Endothelial cell of umbilical vein (primary cell): ENCODE measurements around the gene ZCCHC14. TPM values are rescaled to one million over a fixed set of nuclear protein-coding genes. Genes with fewer than 3 reads are reported as not detected.

ENCODE experiments used
- BruUV-seq: library from RNA; stranded (reverse); fragments of 400-500 nt; replicated peaks from 2 replicates; lab custom pipeline; 2021; lab: Mats Ljungman, UMichigan
- CTCF ChIA-PET: fragments of 300-600, 350-600 bp; sonication (Branson Sonifier 250); formaldehyde crosslinking; loops from one replicate; lab custom pipeline; 2021; ENCODE audit warnings: antibody characterized with exemption, inconsistent platforms; lab: Charles Lee
- POLR2A ChIA-PET: fragments of 300-600, 350-600 bp; sonication (Branson Sonifier 250); formaldehyde crosslinking; loops from one replicate; lab custom pipeline; 2021; ENCODE audit warnings: antibody characterized with exemption, inconsistent platforms; lab: Charles Lee
- DNase-seq: peaks from one replicate; pipeline ENCODE4 v3.0.0-alpha.2; 2011; ENCODE audit warnings: low read depth, low spot score
- FAIRE-seq: peaks from 2 replicates; lab custom pipeline; 2011; peaks lifted over from hg19 to GRCh38; lab: Jason Lieb, UNC
- H2AFZ ChIP-seq: 2 replicates; pipeline ENCODE4 v1.6.0; 2012; ENCODE audit warnings: low read depth, low read length, control low read depth, inconsistent platforms
- H3K27ac ChIP-seq: 2 replicates; pipeline ENCODE4 v1.5.1; 2011; ENCODE audit warnings: low read depth, mild to moderate bottlenecking, control low read depth, low read length, moderate library complexity; ENCODE audit not compliant: insufficient read depth
- H3K27me3 ChIP-seq, 2 experiments: 2 replicates each; pipeline versions ENCODE4 v1.6.0 to v1.6.1; 2011; ENCODE audit warnings: low read length in 2 of 2, mixed read lengths in 1 of 2; ENCODE audit not compliant: control insufficient read depth in 2 of 2, insufficient read depth in 2 of 2
- H3K36me3 ChIP-seq, 2 experiments: 2 replicates in 1 of 2; 3 replicates in 1 of 2; pipeline ENCODE4 v1.5.1; 2011; ENCODE audit warnings: low read length in 2 of 2, mild to moderate bottlenecking in 1 of 2, moderate library complexity in 1 of 2; ENCODE audit not compliant: control insufficient read depth in 2 of 2, insufficient read depth in 2 of 2; ENCODE audit errors: extremely low read depth in 1 of 2
- H3K4me1 ChIP-seq: 3 replicates; pipeline ENCODE4 v1.5.1; 2011; ENCODE audit warnings: mild to moderate bottlenecking, low read length; ENCODE audit not compliant: control insufficient read depth, insufficient read depth; ENCODE audit errors: extremely low read depth
- H3K4me2 ChIP-seq: 2 replicates; pipeline ENCODE4 v1.6.1; 2011; ENCODE audit warnings: low read length, control low read depth, mixed read lengths; ENCODE audit not compliant: insufficient read depth
- H3K4me3 ChIP-seq, 3 experiments: fragments of 200-600 bp in 1 of 3; sonication (generic), shearing (Covaris generic) in 1 of 3; replicated peaks in 1 of 3; 2 replicates each; pipeline ENCODE4 v1.5.1; 2011 to 2016; ENCODE audit warnings: control low read depth in 3 of 3, low read length in 3 of 3, mild to moderate bottlenecking in 2 of 3, inconsistent platforms in 1 of 3, low read depth in 1 of 3, moderate library complexity in 1 of 3; ENCODE audit not compliant: insufficient read depth in 1 of 3
- H3K79me2 ChIP-seq: 2 replicates; pipeline ENCODE4 v1.6.0; 2012; ENCODE audit warnings: low read length, inconsistent platforms; ENCODE audit not compliant: control insufficient read depth, insufficient read depth
- H3K9ac ChIP-seq: replicated peaks from 2 replicates; pipeline ENCODE3; 2011; ENCODE audit warnings: low read length, control low read depth; ENCODE audit not compliant: insufficient read depth; ENCODE audit errors: extremely low read depth
- H3K9me1 ChIP-seq: replicated peaks from 3 replicates; pipeline ENCODE4 v1.6.0; 2011; ENCODE audit warnings: mild to moderate bottlenecking, low read length; ENCODE audit not compliant: control insufficient read depth, insufficient read depth; ENCODE audit errors: extremely low read depth
- H3K9me3 ChIP-seq: replicated peaks from 2 replicates; pipeline ENCODE4 v1.5.1; 2012; ENCODE audit warnings: low read length, inconsistent platforms; ENCODE audit not compliant: control insufficient read depth, insufficient read depth
- H4K20me1 ChIP-seq: replicated peaks from 2 replicates; pipeline ENCODE3; 2011; ENCODE audit warnings: mild to moderate bottlenecking, low read length; ENCODE audit not compliant: control insufficient read depth, insufficient read depth; ENCODE audit errors: extremely low read depth
- EZH2 ChIP-seq: IDR thresholded peaks from 2 replicates; pipeline ENCODE4 v1.6.1; 2012; ENCODE audit warnings: borderline replicate concordance, low read depth, mild to moderate bottlenecking, moderate library complexity, low read length, inconsistent platforms; ENCODE audit not compliant: severe bottlenecking
- FOS ChIP-seq: IDR thresholded peaks from 2 replicates; pipeline ENCODE4 v1.6.1; 2011; ENCODE audit warnings: mild to moderate bottlenecking, low read length, moderate library complexity, borderline replicate concordance; ENCODE audit not compliant: insufficient read depth
- GATA2 ChIP-seq: IDR thresholded peaks from 2 replicates; pipeline ENCODE4 v1.7.0; 2011; ENCODE audit warnings: low read depth, mild to moderate bottlenecking, moderate library complexity, mixed read lengths, low read length; ENCODE audit not compliant: insufficient read length, insufficient read depth
- JUN ChIP-seq: IDR thresholded peaks from 2 replicates; pipeline ENCODE4 v1.6.1; 2011; ENCODE audit warnings: borderline replicate concordance, low read depth; ENCODE audit not compliant: insufficient read length, insufficient read depth
- MYC ChIP-seq: IDR thresholded peaks from one replicate; pipeline ENCODE4 v1.6.1; 2011; ENCODE audit warnings: mild to moderate bottlenecking, low read depth, low read length
- POLR2A ChIP-seq: IDR thresholded peaks from 2 replicates; pipeline ENCODE4 v1.6.1; 2012; ENCODE audit warnings: low read depth, mild to moderate bottlenecking, control low read depth, low read length
- POLR2AphosphoS5 ChIP-seq: IDR thresholded peaks from 2 replicates; pipeline ENCODE4 v1.6.1; 2012; ENCODE audit warnings: low read depth, mild to moderate bottlenecking, control low read depth, low read length, moderate library complexity; ENCODE audit not compliant: insufficient read depth
- dilution Hi-C: fragments of 300-500 bp; cut with MboI; formaldehyde crosslinking; loops from one replicate; pipeline ENCODE4 v1.15.0; 2019; ENCODE audit warnings: low sequenced_read_pairs; ENCODE audit not compliant: extremely low pct_ligation_motif_present
- intact Hi-C: fragments of 100-400 bp; cut with micrococcal nuclease; formaldehyde crosslinking; loops from one replicate; pipeline ENCODE4 v1.10.0; 2022
- polyA plus RNA-seq, 4 experiments: library from polyadenylated mRNA; depleted of rRNA in 3 of 4; stranded (reverse) in 3 of 4; unstranded in 1 of 4; fragments of >200 nt; gene quantifications; 2 replicates each; pipeline versions ENCODE4 v1.2.1 to v1.2.3, GENCODE V29; 2011 to 2012; ENCODE audit warnings: missing spikeins in 1 of 4
- total RNA-seq: library from RNA; stranded (reverse); gene quantifications from 2 replicates; pipeline ENCODE4 v1.2.3, GENCODE V29; 2021
- TF ChIP-seq, protein P1 (sequence below), 2 donors: IDR thresholded peaks; 1 replicate in 1 of 2; 2 replicates in 1 of 2; pipeline ENCODE4 v1.5.1; 2011; ENCODE audit warnings: low read length in 2 of 2, mild to moderate bottlenecking in 2 of 2, moderate library complexity in 2 of 2, control low read depth in 1 of 2, inconsistent platforms in 1 of 2, low read depth in 1 of 2; ENCODE audit not compliant: insufficient read depth in 1 of 2; ENCODE audit errors: extremely low read depth in 1 of 2
- TF ChIP-seq, protein P2 (sequence below): IDR thresholded peaks from 2 replicates; pipeline ENCODE4 v1.6.1; 2011; ENCODE audit not compliant: insufficient read depth, insufficient read length

Gene ZCCHC14
- total and polyA plus RNA-seq, 2 donors (not counting 3 experiments of a cell fraction or from before 2014, with no cell fraction given): 9.5 to 30.9 TPM

DNA sequence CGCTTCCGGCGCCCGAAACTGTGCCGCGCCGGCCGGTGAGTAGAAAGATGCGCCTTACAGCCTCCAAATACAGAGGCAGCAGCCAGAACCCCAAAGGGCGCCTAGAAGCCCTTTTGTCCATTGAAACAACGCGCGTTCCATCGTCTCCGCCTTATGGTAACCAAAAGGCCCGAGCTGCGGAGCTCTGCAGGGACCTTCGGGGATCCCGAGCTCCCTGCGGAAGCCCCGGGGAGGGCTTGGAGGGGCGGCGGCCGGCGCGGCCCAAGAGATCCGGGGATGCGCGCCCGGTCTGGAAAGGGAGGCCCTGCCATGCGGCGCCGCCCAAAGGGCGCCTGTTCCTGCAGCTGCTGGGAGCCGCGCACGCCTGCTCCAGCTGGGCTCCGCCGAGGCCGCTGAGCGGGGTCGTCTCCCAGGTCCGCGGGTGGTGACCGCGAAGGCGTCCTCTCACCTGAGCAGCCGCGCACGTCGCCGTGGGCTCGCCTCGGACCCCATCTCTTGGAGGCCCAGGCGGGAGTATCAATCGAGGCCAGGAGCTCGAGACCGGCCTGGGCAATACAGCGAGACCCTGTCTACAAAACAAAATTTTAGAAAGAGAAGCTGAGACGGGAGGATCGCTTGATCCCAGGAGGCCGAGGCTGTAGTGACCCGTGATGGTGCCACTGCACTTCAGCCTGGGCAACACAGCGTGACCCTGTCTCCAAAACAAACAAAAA is 108.5 kb downstream of the ZCCHC14 start:
- H2AFZ ChIP-seq: peak overlapping the region; percentile 76
- TF ChIP-seq FOS (no peak), POLR2A (no peak), MYC (no peak), GATA2 (no peak), JUN (no peak), POLR2AphosphoS5 (no peak), EZH2 (no peak)
- TF ChIP-seq, protein P1, sequence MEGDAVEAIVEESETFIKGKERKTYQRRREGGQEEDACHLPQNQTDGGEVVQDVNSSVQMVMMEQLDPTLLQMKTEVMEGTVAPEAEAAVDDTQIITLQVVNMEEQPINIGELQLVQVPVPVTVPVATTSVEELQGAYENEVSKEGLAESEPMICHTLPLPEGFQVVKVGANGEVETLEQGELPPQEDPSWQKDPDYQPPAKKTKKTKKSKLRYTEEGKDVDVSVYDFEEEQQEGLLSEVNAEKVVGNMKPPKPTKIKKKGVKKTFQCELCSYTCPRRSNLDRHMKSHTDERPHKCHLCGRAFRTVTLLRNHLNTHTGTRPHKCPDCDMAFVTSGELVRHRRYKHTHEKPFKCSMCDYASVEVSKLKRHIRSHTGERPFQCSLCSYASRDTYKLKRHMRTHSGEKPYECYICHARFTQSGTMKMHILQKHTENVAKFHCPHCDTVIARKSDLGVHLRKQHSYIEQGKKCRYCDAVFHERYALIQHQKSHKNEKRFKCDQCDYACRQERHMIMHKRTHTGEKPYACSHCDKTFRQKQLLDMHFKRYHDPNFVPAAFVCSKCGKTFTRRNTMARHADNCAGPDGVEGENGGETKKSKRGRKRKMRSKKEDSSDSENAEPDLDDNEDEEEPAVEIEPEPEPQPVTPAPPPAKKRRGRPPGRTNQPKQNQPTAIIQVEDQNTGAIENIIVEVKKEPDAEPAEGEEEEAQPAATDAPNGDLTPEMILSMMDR (IDR thresholded peaks at IDR 0.05; ENCODE audit: extremely low read depth in 1 of 2, insufficient read depth in 1 of 2, low read depth in 1 of 2, low read length in 2 of 2): no peak
- TF ChIP-seq, protein P2, sequence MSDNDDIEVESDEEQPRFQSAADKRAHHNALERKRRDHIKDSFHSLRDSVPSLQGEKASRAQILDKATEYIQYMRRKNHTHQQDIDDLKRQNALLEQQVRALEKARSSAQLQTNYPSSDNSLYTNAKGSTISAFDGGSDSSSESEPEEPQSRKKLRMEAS: no peak
- no peaks in the 10 kb centered on the region for H3K9me3 ChIP-seq
- no peak for FAIRE-seq
- peak overlapping the region; percentile 71 for H3K9ac ChIP-seq
- H4K20me1 ChIP-seq: peaks cover 2% of the 10 kb centered on the region
- dilution Hi-C loops (no loop called here), intact Hi-C loops (loop anchor here (10.0 kb wide), 2 partner anchors 320 to 720 kb away; no protein-coding TSS in a partner anchor)
- peak overlapping the region; percentile 54 to 77 (median 68) for H3K4me3 ChIP-seq
- ChIA-PET POLR2A (interaction anchor here (0.8 to 1.6 kb wide), 2 partner anchors 23 to 67 kb away, joined by 4 to 6 read pairs; partner anchors contain the start of gene C16orf95), CTCF (interaction anchor here (1.0 to 3.9 kb wide), 7 partner anchors 9 to 820 kb away, joined by 3 to 21 read pairs (median 5); partner anchors contain the start of gene C16orf95)
- no TSS peak for BruUV-seq
- H3K9me1 ChIP-seq: no peaks in the 10 kb centered on the region
- H3K79me2 ChIP-seq: peaks cover 31% of the 10 kb centered on the region
- peak overlapping the region; percentile 39 for H3K27ac ChIP-seq
- H3K4me2 ChIP-seq: peak overlapping the region; percentile 32
- peaks cover 27% of the 10 kb centered on the region for H3K4me1 ChIP-seq
- H3K36me3 ChIP-seq: no peaks in the 10 kb centered on the region
- H3K27me3 ChIP-seq: no peaks in the 10 kb centered on the region
- DNase-seq: no peak
